HG03039 (cell line): ENCODE data around the gene GPR62.

Experiments
- ATAC-seq: cut with Tn5 transposase; IDR thresholded peaks from one replicate; pipeline ENCODE4 v1.9.1; 2021; ENCODE audit warnings: mild to moderate bottlenecking, moderate library complexity; ENCODE audit not compliant: unreplicated experiment

GPR62 gene

DNA sequence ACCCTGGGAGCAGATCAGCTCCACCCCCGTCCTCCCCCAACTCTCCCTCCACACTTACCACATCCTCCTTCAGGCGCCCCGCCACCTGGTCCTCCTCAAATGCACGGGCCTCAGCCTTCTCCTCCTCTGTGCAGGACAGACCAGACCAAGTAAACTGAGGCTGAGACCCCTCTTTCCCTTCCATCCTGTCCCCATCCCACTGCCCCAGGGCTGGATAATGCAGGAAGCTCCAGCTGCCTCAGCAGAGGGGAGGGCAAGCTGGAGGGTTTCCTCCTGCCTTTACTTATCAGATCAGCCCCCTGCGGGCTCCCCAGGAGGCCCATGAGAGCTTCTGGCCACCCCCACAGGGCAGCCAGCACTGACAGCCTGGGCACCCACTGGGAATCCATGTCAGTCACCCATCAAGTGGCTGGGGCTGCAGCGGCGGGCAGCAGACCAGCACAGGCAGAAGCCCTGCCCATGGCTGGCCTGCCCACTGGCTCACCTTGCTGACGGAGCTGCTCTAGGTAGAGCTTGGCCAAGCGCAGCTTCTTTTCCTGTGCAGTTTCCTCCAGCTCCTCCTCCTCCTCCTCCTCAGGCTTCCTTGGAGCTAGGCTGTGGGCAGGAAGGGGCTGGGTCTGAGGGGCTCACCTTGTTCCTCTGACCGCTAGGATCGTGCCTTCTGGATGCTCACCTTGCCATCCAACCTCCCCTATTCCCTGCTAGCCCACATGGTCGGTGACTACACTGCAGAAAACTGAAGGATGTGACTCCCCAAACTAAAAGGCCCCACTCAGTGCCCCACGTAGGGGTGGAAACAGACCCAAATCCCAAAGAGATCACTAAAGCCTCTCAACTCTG lies 17.4 kb upstream of the GPR62 start:
- no peak for ATAC-seq

DNA sequence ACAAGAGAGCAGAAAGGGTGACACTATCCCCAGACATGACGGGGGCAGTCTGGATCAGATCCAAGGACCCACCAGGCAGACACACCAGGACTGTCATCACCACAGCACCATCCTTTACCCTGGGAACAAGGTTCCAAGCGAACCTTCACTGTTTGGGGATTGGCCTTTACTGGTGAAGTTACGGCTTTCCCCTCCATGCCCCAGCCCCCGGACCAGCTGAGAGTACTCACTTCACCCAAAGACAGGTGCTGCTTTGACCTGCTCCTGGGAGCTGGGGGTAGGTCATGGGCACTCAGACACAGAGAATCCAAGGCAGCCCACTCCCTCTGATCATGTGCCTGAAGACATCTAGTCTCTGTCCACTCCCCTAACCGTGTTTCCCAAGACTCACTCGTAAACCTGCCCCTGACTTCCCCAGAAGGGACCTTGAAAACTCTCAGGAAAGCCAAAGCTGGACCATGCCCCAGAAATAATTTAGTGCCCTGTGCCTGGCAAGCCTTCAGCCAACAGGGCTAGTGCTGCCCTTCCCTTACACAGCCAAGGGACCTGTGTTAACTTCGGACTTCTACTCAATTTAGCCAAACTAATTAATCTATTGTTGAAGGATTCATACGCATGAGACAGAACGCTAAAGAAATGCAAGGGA lies 16.3 kb upstream of the GPR62 start:
- ATAC-seq: no peak

DNA sequence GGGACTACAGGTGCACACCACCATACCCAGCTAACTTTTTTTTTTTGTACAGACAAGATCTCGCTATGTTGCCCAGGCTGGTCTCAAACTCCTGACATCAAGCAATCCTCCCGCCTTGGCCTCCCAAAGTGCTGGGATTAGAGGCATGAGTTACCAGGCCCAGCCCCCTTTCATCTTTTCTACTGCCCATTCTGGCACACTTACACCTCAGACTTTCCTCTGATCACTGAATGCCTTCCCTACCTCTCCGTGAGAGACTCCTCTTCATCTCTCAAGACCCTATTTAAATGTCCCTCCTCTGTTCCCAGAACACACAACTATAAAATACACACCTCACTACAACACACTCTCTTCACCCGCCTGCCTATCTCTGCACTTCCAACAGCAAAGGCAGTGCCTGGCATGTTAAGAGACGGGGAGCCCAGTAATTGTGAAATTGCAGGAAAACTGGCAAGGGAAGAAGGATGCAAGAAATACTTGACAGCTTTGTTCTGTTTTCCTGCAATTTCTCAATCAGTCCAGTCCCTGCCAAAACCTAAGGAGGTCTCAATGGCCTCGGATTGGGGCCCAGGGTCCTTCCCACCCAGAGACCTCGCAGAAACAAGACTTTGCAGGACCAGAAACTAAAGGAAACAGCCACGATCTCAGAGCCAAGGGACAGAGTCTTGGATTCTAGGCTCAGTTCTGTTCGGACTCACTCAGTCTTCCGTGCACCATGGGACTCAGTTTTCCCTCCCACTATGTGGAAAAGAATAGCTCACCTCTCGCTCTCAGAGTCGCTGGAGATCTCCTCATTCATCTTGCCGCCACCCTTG lies 14.3 kb upstream of the GPR62 start:
- ATAC-seq: no peak

DNA sequence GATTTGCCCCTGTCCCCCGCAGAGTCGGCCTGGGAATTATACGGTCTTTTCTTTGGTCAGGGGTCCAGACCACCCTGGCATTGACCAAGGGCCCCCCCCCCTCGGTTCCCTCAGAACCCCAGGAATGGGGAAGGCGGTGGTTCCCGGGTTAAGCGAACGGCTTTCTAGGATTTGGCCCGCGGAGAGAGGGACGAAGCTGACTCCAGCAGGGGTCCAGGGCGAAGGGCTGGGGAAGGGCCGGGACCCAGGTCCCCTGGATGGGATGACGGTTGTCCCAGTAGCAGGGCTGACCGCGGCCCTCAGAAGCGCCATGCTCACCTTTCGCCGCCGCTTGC lies 13.8 kb upstream of the GPR62 start:
- ATAC-seq: no peak

DNA sequence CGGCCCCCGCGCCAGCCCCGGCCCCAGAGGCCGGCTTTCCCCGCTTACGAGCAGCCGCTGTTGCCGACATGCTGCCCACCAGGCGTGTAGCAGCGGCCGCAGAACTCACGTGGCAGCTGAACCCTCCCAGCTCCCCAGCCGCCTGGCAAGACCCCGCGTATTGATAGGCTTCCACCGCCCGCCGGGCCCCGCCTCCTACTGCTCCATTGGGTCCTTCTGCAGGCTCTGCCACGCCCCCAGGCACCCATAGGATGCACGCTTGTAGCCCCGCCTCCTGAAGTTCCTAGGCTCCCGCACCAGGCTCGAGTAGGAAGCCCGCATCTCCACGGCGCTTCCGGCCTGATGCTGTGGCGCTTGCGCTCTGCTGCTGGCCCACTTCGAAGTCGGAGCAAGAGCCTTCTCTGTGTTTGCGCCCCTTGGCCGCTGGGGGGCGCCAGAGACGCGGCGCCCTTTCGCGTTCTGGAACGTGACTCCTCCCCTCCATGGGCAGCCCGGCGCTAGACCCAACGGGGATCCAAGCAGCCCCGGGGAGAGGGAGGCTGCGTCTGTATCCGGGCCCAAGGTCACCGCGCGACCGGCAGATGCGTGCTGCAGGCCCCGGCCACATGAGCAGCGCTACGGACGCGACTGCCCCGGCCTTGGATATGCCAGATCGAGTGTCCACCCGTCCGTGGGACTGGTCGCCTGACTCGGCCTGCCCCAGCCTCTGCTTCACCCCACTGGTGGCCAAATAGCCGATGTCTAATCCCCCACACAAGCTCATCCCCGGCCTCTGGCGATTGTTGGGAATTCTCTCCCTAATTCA lies 13.2 kb upstream of the GPR62 start, which contains the start of the genes PARP3 and RRP9:
PARP3 (plus strand) TSS at position 566 of the 805 bp plus-strand sequence. CDS start 993 bp downstream, outside the sequence.
RRP9 (minus strand) TSS at position 107 of the 805 bp plus-strand sequence; CDS start at position 70, 37 bp downstream.
- ATAC-seq: peak; percentile 86

DNA sequence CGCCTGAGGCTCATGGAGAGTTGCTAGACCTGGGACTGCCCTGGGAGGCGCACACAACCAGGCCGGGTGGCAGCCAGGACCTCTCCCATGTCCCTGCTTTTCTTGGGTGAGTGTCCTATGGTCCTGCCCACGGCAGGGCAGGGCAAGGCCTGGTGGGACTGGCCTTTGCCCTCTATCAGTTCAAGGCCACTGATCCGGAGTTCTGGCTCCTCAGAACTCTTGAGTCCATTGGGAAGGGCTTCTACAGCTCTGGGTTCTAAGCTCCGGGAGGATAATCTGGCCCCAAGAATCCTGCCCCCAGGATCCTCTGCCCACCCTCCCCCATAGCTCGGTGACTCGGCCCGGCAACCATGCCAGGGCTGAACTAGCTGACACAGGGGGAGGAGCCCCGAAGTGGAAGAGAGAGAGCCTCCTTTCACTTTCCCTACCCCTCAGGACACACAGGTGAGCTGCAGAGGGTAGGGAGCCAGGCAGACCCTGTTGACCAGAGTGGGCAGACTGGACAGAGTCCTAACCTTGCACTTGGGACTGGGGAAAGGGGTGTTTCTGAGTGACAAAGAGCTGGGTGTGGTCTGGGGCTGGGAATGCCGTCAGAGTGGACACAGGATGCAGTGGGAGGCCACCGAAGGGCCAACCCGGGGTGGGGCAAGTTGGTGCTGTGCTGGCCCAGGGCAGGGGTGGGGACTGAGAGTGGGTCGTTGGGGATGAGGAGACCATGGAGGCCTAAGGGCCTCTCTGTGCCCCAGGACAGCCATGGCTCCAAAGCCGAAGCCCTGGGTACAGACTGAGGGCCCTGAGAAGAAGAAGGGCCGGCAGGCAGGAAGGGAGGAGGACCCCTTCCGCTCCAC lies 12.4 kb upstream of the GPR62 start:
- no peak for ATAC-seq

DNA sequence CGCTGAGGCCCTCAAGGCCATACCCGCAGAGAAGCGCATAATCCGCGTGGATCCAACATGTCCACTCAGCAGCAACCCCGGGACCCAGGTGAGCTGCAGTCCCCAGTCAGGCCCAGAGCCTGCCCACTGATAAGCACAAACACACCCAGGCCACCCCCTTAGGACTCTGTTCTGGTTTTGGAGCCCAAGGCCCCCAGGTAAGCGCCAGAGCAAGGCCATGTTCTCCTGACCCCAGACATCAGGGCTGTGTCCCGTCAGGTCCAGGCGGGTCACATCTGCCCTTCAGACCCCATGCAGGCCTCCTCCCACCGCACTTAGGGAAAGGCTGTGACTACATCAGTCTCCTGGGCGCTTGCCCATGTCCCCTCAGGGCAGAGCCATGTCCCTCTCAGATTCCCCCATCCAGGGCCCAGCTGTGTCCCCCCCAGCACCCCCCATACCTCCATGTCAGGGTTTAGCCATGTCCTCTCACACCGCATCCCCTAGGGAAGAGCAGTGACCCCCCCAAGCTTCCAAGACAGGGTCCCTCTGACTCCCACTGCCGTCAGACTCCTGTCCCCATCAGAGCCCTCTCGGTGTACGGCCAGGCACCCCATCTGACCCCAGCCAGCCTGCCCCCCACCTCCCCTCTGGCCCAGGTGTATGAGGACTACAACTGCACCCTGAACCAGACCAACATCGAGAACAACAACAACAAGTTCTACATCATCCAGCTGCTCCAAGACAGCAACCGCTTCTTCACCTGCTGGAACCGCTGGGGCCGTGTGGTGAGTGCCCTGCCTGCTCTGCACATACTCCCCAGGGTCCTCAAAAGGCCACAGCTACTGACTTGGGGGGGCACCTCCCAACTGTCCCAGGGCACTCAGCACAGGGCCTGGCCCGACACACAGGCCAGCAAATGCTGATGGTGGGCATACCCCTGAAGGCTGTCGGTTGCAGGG lies 11.5 kb upstream of the GPR62 start:
- ATAC-seq: no peak

DNA sequence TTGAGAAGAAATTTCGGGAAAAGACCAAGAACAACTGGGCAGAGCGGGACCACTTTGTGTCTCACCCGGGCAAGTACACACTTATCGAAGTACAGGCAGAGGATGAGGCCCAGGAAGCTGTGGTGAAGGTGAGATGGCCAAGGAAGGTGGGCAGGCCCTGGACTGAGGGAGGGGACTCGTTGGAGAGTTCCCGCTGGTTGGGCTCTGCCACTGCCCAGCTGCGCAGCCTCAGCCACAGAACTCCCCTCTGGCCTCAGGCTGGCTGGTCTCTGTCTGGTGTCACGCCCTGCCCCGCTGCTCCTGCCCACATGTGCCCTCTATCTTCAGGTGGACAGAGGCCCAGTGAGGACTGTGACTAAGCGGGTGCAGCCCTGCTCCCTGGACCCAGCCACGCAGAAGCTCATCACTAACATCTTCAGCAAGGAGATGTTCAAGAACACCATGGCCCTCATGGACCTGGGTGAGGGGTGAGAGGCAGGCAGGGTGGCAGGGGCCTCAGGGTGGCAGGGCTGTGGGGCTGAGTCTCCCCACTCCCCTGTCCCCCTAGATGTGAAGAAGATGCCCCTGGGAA lies 10.6 kb upstream of the GPR62 start:
- ATAC-seq: no peak

DNA sequence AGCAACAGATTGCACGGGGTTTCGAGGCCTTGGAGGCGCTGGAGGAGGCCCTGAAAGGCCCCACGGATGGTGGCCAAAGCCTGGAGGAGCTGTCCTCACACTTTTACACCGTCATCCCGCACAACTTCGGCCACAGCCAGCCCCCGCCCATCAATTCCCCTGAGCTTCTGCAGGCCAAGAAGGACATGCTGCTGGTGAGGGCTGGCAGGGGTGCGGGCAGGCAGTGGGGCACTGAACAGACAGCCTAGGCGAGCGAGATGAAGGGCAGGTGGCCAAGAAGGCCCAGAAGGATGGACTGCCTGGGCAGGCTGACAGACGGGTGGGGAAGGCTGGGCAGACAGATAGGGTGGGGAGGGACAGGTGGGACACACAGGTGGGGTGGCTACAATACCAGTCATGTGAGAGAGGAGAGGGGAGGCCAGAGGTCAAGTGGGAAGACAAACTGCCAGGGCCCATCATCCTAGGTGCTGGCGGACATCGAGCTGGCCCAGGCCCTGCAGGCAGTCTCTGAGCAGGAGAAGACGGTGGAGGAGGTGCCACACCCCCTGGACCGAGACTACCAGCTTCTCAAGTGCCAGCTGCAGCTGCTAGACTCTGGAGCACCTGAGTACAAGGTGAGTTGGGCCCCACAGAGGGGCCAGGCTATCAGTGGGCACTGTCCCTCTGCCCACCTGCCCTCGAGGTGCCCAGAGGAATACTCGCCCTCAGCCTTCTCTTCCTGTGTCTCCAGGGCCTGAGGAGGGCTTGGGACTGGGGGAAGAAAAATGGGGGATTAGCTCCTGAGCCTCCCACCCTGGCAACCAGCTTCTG lies 9.9 kb upstream of the GPR62 start:
- no peak for ATAC-seq

DNA sequence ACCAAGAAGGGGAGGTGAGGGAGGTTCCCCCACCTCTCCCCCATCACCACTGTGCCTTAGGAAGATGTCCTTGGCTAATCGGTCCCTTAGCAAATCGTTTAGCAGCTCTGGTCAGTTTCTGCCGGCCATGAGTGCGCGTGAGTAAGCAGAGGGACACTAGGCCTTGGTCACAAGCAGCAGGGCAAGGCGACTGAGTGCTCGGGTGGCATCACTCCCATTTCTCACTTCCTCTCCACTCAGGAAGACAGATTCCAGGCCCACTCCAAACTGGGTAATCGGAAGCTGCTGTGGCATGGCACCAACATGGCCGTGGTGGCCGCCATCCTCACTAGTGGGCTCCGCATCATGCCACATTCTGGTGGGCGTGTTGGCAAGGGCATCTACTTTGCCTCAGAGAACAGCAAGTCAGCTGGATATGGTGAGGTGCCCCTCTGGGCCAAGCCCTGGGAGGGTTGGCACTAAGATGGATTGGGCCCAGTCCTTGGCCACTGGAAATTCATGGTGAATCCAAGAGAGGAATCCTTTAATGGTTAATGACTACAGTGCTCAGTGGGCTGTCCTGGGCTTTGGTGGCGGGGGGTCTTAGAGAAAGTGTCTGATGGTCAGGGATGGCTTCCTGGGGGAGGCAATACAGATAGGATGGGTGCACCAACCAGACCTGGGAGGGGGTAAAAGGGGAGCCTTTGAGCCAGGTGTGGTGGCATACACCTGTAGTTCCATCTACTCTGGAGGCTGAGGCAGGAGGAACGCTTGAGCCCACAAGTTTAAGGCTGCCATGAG lies 9.1 kb upstream of the GPR62 start:
- ATAC-seq: no peak

DNA sequence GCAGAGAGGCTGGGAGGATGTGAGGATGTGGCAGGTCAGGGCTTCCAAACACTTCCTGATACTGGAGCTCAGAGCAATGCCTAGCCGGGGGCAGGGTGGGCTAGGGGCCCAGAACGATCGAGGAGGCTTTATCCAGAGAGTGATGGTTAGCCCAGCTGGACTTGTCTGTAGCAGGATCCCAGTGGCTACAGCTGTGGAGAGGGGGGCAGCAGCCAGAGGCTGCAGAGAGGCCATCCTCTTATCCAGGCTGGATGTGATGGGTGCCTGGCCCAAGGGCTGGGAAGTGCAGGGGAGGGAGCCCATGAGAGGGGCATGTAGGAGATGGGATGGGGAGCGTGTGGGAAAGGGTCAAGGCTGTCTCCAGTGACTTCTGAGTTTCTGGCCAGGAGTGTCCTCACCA lies 8.4 kb upstream of the GPR62 start:
- no peak for ATAC-seq

DNA sequence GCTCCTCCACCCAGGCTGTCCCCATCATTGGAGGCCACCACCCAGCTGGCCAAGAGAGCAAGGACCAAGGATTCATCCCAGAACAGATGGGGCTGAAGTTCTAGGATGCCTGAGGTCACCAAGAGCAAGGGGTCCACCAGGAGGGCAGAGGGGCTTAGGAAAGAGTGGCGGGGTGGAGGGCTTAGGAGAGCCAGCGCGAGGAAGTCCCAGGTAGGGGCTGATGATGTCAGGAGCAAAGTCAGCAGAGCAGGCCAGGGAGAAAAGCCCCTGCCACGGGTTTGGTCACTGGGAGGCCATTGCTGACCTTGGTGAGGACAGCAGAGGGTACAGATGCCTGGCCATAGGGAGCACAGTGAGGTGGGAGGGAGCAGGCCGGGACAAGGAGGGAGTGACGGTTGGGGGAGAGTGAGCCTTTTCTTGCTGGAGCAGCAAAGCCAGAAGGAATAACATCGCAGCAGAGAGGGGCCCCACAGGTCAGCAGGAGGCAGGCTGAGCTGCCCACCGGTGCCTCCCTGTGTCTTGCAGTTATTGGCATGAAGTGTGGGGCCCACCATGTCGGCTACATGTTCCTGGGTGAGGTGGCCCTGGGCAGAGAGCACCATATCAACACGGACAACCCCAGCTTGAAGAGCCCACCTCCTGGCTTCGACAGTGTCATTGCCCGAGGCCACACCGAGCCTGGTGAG lies 7.8 kb upstream of the GPR62 start:
- ATAC-seq: no peak

DNA sequence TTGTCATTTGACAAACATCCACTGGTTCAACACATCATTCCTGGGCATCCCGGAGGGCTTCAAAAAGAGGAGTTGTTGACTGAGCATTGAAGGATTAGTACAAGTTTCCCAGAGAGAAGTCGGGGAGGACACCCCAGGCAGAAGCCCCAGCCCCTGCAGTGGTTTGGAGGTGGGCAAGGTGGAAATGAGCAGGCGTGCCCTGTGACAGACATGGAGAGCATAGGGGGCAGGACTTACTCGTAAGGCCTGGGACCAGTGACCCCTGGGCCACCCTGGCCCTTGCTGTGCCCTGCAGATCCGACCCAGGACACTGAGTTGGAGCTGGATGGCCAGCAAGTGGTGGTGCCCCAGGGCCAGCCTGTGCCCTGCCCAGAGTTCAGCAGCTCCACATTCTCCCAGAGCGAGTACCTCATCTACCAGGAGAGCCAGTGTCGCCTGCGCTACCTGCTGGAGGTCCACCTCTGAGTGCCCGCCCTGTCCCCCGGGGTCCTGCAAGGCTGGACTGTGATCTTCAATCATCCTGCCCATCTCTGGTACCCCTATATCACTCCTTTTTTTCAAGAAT lies 7.1 kb upstream of the GPR62 start:
- ATAC-seq: no peak

DNA sequence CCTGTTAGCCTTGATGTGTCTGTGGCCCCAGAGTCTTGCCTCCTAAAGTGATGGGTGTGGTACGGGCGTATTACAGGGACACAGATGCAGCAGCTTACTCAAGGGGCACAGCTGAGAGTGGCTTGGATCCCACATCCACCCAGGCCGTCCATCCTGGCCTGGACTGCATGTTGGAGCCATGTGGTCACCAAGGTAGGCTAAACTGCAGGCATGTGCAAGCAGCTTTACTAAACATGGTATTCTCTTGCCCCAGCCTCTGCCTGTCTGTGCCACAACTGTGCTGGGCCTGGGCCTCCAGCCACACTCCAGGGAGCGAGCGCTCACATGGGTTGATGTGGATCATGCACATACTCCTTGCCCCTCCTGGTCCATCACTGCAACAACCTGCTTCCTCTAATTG lies 6.1 kb upstream of the GPR62 start:
- no peak for ATAC-seq

DNA sequence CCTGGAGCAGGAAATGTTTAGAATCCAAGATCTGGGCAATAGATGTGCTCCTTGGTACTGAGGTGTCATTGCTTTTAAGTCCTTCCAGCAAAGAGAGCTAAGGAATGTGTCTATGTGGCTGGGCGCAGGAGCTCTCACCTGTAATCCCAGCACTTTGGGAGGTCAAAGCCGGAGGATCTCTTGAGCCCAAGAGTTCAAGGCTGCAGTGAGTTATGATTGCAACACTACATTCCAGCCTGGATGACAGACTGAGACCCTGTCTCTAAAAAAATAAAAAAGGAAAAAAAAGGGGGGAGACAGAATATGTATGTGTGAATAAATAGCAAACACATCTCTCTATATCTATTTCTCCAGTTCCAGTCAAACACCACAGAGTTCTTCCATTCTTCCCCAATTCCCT lies 4.3 kb upstream of the GPR62 start:
- no peak for ATAC-seq

DNA sequence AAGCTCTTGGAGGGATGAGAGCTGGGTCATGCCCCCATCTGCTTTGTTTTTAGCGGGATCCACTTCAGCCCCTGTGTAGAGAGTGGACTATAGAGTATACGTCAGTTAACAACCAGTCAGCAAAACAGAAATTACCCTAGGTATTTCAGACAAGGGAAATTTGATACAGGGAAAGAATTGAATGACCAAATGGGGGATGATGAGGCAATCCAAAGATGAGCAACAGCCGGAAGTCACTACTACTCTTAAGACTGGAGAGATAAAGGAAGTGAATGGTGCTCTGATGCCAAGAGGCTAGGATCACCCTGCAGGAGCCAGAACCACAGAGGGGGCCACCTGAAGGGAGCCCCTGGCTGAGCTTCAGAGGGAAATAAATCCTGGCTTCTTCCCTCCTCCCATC lies 1.7 kb upstream of the GPR62 start:
- ATAC-seq: no peak
